Measurements from ENCODE around the gene PRR20A.
"Not testable (repeated sequence)": the region's sequence is repeated elsewhere in the genome, so short reads cannot be mapped to it uniquely, and the experiment has no call there.

- not testable (repeated sequence) for TF ChIP-seq CTCF (IDR thresholded peaks at IDR 0.05); ZFX (IDR thresholded peaks at IDR 0.05; ENCODE audit: borderline replicate concordance)
These were observed at the start of gene PRR20A for GRCh38 chr13:57140235-57140968.
